Osteocyte (in vitro differentiated cells): Measurements from ENCODE around the gene ATP8A2. TPM values are rescaled to one million over a fixed set of nuclear protein-coding genes. Genes with fewer than 3 reads are reported as not detected.

Experiments
- DNase-seq: peaks from one replicate; pipeline ENCODE4 v3.0.0; 2021; ENCODE audit warnings: mixed read lengths; ENCODE audit not compliant: unreplicated experiment; ENCODE audit errors: extremely low spot score
- H3K27ac Mint-ChIP-seq: one replicate; pipeline ENCODE4 v1.8.0; 2021; ENCODE audit warnings: mild to moderate bottlenecking, mixed read lengths; ENCODE audit not compliant: unreplicated experiment
- H3K27me3 Mint-ChIP-seq: one replicate; pipeline ENCODE4 v1.8.0; 2021; ENCODE audit warnings: mixed read lengths; ENCODE audit not compliant: unreplicated experiment
- H3K36me3 Mint-ChIP-seq: one replicate; pipeline ENCODE4 v1.8.0; 2021; ENCODE audit warnings: mixed read lengths; ENCODE audit not compliant: unreplicated experiment
- H3K4me1 Mint-ChIP-seq: one replicate; pipeline ENCODE4 v1.8.0; 2021; ENCODE audit warnings: mixed read lengths; ENCODE audit not compliant: unreplicated experiment
- H3K4me3 Mint-ChIP-seq: one replicate; pipeline ENCODE4 v1.8.0; 2021; ENCODE audit warnings: mild to moderate bottlenecking, moderate library complexity, mixed read lengths; ENCODE audit not compliant: unreplicated experiment
- H3K9me3 Mint-ChIP-seq: one replicate; pipeline ENCODE4 v1.8.0; 2021; ENCODE audit warnings: mixed read lengths; ENCODE audit not compliant: unreplicated experiment
- CTCF ChIP-seq: fragments of 200-600 bp; sonication (generic); IDR thresholded peaks from 2 replicates; pipeline ENCODE4 v1.5.0; 2021; ENCODE audit warnings: antibody characterized with exemption, mild to moderate bottlenecking, moderate library complexity
- total RNA-seq: library from RNA; stranded (reverse); gene quantifications from 2 replicates; pipeline ENCODE4 v1.2.1, GENCODE V29; 2021

Gene ATP8A2
- total RNA-seq, 1 donor from 2014 or later: 1.1 TPM

DNA sequence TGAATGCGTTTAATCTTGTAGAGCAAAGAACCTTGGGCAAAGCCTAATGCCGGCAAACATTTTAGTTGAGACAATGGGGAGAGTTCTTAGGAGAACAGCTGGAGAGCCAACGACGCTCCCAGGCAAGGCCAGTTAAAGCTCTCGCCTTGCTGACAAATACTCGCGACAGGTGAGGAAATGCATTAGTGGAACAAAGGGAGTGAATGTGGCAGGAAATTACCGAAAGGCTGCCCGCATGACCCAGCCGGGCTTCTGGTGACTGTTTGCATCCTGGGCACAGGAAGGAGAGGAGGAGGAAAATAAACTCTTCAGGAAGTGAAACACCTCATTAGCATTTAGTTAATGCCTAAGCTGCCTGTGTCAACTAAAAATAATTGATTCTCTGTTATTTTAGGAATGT is 605.4 kb downstream of the ATP8A2 start:
- H3K27ac Mint-ChIP-seq: no peak overlapping the region
- no peaks in the 10 kb centered on the region for H3K36me3 Mint-ChIP-seq
- no peak for DNase-seq
- H3K9me3 Mint-ChIP-seq: no peaks in the 10 kb centered on the region
- H3K4me3 Mint-ChIP-seq: no peak overlapping the region
- TF ChIP-seq CTCF: no peak
- H3K4me1 Mint-ChIP-seq: peaks cover 30% of the 10 kb centered on the region
- H3K27me3 Mint-ChIP-seq: no peaks in the 10 kb centered on the region

DNA sequence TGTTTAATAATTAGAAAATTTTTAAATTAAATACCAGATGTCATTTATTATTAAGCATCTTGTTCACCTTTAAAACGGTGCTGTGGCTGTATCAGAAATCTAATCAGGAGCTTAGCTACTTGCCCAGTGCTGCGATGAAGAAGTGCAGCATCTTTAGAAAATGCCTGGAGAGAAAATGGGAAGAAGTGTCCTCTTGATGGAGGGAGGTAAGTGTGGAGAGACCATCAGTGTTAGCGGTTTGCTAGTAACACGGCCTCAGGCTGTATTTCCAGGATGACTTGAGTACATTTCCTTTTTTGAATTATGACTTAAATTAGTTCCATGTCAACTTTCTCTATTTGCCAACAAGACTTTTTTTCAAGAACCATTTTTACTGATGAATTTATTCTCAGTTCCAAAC is 605.9 kb downstream of the ATP8A2 start:
- Mint-ChIP-seq H3K27me3 (no peaks in the 10 kb centered on the region), H3K9me3 (no peaks in the 10 kb centered on the region), H3K4me3 (no peak overlapping the region), H3K4me1 (peaks cover 29% of the 10 kb centered on the region), H3K27ac (no peak overlapping the region), H3K36me3 (no peaks in the 10 kb centered on the region)
- no peak for DNase-seq
- no peak for TF ChIP-seq CTCF

GRCh38 chr13:25978961-25979360 is 607.2 kb downstream of the ATP8A2 start:
- H3K27ac Mint-ChIP-seq: no peak overlapping the region
- H3K4me1 Mint-ChIP-seq: peaks cover 33% of the 10 kb centered on the region
- no peaks in the 10 kb centered on the region for H3K36me3 Mint-ChIP-seq

DNA sequence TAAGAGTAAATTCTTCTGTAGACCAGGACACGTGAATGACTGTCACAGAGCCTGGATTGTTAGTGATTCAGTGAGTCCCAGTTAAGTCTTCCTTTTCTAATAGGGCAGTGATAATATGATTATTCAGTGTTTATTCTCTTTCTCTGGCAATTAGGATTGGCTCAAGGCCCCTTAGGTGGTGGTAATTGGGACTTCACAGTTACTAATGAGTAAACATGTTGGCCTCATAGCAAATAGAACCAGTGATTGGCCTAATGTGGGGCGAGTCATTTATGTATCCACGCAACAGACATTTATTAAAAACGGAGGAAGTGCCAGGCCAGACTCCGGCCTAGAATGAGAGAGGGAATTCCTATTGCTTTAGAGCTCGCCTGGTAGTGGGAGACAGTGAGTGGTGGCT is 607.6 kb downstream of the ATP8A2 start:
- Mint-ChIP-seq H3K27me3 (no peaks in the 10 kb centered on the region), H3K36me3 (no peaks in the 10 kb centered on the region), H3K4me3 (no peak overlapping the region), H3K27ac (no peak overlapping the region), H3K9me3 (no peaks in the 10 kb centered on the region), H3K4me1 (peaks cover 33% of the 10 kb centered on the region)
- no peak for TF ChIP-seq CTCF
- DNase-seq: no peak

More at GRCh38 chr13:25978961-25979360, 607.2 kb downstream of the ATP8A2 start:
- Mint-ChIP-seq H3K27me3 (no peaks in the 10 kb centered on the region), H3K9me3 (no peaks in the 10 kb centered on the region), H3K4me3 (no peak overlapping the region)
- DNase-seq: no peak
- no peak for TF ChIP-seq CTCF

DNA sequence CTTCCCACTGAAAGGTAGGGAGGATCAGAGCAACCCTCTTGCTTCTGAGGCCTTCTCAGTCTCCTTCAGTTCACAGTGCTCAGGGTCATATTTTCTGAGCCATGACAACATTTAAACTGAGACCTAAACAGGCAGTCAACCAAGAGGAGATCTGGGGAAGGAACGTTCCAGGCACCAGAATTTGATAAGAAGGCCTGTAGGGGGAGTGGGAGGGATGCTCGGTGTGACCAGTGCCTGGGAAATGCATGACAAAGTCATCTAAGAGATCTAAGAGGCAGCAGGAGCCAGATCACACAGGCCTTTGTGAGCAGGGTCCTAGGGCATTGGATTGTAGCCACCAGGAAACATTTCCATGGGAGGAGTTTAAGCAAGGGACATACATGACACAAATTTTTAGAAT is 608.5 kb downstream of the ATP8A2 start:
- Mint-ChIP-seq H3K36me3 (no peaks in the 10 kb centered on the region), H3K4me1 (peaks cover 33% of the 10 kb centered on the region), H3K27me3 (no peaks in the 10 kb centered on the region), H3K27ac (no peak overlapping the region), H3K4me3 (no peak overlapping the region), H3K9me3 (no peaks in the 10 kb centered on the region)
- peak; percentile 54 for TF ChIP-seq CTCF
- DNase-seq: no peak
